Stimulated activated naive CD4-positive, alpha-beta T cell (primary cell): ENCODE measurements around the gene ODAD4.

ENCODE experiments used
- DNase-seq, 6 experiments: peaks; one replicate each; lab custom pipeline; 2025; lab: John Stamatoyannopoulos, UW

The ODAD4 gene

DNA sequence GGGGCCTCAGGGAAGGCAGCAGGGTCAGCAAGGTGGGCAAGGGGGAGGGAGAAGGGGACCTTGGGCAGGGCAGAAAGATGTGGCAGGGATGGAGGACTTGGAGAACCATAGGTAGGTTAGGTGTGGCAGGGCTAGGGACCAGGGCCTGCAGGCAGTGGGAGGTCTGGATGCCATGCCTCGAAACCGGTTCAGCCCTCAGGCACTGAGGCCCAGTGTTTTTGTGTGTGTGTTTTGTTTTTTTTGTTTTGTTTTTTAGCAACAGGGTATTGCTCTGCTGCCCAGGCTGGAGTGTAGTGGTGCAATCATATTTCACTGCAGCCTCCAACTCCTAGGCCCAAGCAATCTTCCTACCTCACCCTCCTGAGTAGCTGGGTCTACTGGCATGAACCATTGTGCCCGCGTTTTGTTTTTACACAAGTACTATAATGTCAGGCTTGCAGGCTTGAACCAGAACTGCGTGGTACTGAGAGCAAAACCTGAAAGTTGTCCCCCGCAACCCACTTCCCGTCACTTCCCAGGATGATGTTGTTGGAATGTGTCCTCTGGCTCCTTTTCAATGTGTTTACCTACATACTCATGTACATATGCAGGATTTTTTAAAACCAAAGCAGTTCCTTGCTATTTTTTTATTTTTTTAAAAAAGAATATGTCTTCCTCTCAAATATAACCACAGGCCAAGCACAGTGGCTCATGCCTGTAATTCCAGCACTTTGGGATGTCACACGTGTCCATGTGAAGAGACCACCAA lies 12.4 kb downstream of the ODAD4 start:
- no peak for DNase-seq

DNA sequence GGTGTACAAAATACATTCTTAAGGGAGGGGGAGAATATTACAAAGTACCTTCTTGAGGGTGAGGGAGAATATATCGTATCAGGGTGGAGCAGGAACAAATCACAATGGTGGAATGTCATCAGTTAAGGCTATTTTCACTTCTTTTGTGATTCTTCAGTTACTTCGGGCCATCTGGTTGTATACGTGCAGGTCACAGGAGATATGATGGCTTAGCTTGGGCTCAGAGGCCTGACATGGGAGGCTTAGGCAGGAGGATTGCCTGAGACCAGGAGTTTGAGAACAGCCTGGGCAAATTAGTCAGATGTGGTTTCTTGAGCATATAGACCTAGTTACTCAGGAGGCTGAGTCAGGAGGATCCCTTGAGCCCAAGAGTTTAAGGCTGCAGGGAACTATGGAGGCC lies 13.1 kb downstream of the ODAD4 start:
- no peak for DNase-seq

DNA sequence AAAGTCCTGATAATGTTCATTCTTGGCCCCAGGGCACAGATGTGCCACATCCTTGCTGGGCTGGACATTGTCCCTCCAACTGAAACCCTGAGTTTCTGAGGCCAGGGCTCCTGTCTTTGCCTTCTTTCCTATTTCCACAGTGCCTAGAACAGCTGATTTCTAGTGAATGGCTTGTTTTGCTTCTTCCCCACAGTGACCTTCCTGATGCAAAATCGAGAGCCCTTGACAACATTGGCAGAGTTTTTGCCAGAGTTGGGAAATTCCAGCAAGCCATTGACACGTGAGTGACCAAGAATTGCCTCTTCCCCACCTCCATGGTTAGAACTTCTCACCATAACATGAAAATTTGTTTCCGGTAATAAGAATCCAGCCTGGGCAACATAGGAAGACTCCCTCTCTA lies 14.5 kb downstream of the ODAD4 start:
- DNase-seq: no peak

DNA sequence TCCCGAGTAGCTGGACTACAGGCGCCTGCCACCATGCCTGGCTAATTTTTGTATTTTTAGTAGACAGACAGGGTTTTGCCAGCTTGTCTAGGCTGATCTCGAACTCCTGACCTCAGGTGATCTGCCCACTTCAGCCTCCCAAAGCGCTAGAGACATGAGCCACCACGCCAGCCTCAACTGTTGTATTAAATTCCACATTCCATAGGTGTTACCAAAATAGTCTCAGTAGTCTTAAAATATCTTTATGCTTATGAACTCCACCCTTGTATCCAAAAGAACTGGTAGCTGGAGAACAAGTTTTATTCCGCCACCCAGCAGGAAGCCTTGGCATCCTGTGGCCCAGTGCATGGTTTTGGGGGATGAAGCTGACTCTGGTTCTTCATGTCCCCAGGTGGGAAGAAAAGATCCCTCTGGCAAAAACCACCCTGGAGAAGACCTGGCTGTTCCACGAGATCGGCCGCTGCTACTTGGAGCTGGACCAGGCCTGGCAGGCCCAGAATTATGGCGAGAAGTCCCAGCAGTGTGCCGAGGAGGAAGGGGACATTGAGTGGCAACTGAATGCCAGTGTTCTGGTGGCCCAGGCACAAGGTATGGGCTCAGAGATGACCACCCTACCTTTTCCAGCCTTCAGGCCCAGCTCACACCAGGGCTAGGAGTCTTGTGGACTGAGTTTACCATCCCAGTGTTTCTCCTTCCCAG lies 18.5 kb downstream of the ODAD4 start:
- no peak for DNase-seq

DNA sequence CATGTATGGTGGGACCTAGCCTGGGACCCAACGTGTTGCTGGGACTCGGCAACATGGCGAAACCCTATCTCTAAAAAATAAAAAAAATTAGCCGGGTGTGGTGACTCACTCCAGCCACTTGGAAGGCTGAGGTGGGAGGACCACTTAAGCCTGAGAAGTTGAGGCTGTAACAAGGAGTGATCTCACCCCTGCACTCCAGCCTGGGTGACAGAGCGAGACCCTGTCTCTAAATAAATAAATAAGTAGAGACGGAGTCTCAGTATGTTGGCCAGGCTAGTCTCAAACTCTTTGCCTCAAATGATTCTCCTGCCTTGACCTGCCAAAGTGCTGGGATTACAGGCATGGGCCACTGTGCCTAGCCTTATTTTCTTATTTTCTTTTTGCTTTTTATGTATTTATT lies 26.1 kb downstream of the ODAD4 start:
- no peak for DNase-seq

DNA sequence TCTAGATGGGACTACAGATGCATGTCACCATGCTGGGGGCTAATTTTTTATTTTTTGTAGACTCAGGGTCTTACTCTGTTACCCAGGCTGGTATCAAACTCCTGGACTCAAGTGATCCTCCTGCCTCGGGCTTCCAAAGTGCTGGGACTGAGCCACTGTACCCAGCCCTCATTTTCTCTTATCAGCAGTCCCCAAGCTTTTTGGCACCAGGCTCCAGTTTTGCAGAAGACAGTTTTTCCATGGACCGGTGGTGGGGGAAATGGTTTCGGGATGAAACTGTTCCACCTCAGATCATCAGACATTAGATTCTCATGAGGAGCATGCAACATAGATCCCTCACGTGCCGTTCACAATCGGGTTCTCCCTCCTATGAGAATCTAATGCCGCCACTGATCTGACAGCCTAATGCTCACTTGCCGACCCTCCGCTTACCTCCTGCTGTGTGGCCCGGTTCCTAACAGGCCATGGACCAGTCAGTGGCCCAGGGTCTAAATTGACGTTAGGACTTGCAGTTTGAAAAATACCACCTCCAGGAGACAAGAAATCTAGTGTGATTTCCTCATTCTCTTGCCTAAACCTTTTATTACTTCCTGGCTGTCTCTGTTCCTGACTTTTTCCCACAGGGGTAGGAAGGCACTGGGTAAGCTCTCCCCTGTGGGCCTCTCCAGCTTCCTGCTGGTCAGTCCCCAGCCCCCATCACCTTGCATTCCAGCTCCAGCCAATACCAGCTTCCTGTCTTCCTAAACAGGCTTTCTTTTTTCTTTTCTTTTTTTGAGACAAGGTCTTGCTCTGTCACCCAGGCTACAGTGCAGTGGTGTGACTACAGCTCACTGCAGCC lies 26.8 kb downstream of the ODAD4 start:
- no peak for DNase-seq

DNA sequence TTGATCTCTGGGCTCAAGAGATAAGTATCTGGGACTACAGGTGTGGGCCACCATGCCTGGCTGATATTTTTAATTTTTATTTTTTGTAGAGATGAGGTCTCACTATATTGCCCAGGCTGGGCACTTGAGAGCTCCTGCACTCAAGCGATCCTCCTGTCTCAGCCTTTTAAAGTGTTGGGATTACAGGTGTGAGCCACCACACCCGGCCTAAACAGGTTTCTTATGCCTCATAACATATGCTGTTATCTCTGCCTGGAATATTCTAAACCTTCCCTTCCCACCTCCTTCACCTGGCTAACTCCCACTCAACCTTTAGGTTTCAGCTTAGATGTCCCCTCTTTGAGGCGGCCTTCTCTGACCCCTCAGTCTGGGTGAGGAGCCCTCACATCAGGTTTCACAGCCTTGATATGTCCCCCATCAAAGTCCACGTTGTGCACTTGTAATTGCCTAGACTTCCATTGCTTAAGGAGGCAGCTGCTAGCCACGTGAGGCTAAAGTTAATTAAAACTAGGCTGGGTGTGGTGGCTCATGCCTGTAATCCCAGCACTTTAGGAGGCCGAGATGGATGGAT lies 27.5 kb downstream of the ODAD4 start:
- DNase-seq: no peak

DNA sequence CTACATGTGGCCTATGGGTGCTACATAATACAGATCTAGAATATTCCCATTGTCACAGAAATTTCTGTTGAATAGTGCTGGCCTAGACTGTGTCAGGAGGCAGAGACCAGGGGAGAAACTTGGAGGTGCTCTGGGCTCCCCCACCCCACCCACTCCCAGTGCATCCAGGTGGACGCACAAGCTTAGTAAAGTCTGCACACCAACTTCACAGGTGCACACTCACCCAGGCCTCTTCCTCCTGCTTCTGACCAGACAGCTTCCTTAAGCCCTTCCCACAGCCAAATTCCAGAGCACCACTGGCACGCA lies 28.6 kb downstream of the ODAD4 start:
- no peak for DNase-seq

DNA sequence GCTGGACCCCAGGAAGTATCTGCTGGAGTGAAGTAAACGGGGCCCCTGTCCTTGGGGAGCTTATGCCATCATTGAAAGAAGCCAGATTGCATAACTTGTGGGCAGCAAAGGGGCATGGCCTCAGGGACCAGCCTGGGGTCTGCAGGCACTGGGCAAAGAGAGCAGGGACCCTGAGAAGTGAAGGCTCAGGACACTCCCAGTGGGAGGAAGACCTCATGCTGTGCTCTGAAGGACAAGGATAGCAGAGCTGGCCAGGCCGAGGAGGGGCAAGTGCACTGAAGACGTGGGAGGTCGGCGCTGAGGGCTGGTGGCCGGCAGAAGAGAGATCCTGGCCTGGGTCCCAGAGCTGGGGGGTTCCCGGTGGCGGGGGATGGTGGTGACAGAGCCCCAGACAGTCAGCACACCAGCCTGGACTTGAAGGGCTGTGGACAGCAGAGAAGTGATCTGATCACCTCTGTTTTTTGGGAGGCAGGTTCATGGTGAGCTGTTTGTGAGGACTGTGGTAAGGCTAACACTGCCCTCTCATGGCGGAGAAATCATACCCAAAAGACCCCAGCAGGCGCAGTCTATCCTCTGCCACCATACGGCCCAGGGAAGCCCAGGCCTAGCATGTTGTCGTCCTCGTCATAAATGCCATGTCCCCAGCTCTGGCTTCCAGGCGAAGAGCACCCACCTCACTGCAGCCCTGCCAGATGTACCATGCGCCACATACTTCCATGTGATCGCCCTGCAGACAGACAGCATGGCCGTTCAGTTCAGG lies 29.1 kb downstream of the ODAD4 start:
- no peak for DNase-seq

DNA sequence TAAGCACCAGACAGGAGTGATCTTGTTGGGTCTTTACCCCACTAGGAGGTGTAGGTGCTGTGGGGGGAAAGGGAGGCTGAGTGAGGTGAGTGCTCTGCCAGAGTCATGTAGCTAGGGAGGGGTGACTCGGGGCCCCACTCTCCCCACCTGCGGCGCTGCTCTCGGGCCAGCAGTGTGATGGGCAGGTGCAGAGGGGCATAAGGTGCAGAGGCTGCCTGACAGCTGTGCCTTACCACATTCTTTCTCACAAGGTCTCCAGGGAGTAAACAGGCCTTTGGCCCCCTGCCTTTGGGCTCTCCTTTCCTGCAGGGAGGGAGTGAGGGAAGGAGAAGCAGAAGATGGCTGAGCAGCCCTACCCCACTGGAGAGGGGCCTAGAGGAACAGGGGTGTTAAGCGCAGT lies 31.7 kb downstream of the ODAD4 start:
- DNase-seq: no peak

DNA sequence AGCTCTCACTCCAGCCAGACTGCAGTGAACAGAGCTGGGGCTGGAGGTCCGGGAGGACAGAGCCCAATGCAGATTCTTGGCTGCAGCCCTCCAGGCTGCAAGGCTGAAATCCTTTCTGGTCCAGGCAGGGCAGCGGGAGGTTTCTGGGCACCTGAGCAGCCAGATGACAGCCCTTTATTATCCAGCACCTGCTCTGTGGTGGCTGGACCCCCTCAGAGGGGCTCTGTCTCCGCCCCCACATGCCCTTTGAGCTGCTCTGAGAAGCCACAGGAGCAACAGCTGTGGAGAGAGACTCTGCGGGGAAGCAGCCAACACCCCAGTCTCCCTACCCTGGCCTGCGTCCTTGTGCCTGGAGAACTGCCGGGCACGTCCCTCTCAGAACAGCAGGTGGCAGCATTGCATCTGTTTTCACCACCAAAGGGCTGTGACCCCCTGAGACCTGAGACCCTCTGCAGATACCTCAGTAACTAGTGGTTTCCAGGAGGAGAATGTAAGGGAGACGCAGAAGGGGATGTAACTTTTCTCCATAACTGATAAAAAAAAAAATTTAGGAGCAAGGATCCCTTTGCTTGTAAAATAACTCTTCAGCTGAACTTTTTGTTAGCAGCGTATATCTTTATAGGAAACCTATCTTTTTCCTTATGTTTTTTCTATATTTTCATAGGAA lies 32.5 kb downstream of the ODAD4 start:
- DNase-seq: peak; percentile 36 to 75 (median 55)

DNA sequence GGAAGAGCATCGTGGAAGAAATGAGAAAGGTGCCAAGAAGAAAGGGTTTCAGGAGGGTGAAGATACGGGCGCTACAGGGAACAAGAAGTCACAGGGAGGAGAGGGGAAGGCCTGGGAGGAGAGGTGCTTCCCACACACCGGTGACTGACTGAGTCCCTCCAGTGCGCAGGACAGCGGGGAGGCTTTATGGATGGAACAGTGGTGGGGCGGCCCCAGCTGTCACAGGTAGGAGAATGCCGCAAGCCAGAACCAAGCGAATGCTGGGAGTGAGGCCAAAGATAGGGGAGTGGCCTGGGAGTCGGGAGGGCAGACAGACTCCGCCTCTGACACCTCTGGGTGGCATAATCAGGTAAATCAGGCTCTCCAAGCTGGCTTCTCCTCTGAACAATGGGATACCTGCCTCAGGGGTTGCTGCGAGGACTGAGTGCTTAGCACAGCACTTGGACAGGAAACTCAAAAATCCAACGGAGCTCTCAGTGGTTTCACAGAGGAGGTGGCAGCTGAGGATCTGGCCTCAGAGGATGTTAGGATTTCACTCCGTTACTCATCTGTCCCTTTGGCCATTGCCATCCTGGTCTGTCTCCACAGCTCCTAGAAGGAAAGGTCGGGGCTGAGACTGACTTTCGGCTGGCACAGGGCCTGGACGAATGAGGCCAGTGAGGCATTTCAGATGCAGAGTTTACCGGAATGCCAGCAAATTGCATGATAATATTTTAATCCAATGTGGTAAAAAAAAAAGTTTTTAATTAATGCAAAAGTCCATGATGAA lies 35.5 kb downstream of the ODAD4 start:
- DNase-seq: peak; percentile 23 to 74 (median 61)

DNA sequence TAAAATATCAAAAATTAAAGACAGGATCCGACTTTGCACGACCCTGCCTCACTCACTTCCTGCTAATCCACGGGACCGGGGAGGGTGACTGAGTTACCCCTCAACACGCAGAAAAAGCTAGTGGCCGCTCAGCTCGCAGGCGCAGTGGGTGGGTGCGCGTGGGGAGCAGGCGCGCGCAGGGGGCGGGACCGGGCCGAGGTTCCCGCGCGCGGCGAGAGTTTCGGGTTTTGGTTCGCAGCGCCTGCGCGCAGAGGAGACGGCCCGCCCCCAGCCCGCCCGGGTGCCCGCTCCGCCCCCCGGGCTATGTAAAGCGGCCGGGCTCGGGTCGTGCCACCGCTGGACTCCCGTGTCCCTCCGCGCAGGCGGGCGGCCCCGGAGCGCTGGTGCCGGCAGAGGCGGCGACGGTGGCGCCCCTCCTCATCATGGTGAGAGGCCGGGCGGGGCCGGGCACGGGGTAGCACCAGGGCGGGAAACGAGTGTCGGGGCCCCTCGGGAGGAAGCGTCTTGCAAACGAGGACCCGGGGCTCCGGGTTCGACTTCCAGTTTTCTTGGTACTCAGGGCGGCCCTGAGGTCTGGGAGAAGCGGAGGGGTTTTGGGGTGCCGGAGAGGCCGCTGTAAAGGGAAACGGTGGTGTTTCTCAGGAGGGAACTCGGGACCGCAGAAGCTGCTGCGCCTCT lies 36.2 kb downstream of the ODAD4 start, which contains the start of gene CNP:
Gene CNP (plus strand): TSS at position 333 of the 678 bp plus-strand sequence. CDS start 90 bp downstream, at position 423.
- peak; percentile 80 to 90 (median 89) for DNase-seq

DNA sequence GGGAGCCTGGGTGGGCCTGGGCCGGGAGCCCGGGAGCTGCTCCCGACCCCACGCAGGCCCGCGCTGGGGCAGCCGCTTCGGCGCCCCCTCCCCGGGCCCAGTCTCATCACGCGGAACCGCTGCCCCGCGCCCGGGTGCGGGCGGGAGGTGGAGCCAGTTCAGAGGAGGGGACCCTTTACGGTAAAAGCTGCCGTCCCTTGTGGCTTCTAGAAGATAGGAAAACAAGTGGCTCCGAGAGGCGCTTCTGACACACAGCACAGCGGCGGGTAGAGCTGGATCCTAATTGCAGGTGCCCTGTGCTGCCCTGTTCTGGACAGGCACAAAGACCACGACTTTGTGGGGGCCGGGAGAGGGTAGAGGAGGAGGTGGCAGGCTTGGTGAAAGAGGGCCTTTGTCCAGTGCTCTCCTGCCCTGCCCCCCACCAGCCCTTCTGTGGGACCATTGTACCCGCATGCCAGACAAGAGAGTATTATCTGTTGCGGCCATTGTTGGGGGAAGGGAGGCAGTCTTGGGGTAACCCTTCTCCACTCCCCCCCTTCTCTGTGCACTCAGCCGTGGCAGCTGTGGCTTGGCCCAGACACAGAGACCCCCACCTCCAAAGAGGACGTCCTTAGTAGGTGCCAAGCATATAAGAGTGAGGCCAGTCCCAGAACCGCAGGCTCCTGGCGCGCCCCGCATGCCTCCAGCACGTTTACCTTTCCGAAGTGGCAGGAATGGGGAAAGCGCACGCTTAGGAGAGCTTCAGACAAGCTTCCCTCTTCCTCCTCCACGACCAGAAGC lies 36.9 kb downstream of the ODAD4 start:
- DNase-seq: peak in 3 of 6 experiments; percentile 36 to 56 (median 53)

DNA sequence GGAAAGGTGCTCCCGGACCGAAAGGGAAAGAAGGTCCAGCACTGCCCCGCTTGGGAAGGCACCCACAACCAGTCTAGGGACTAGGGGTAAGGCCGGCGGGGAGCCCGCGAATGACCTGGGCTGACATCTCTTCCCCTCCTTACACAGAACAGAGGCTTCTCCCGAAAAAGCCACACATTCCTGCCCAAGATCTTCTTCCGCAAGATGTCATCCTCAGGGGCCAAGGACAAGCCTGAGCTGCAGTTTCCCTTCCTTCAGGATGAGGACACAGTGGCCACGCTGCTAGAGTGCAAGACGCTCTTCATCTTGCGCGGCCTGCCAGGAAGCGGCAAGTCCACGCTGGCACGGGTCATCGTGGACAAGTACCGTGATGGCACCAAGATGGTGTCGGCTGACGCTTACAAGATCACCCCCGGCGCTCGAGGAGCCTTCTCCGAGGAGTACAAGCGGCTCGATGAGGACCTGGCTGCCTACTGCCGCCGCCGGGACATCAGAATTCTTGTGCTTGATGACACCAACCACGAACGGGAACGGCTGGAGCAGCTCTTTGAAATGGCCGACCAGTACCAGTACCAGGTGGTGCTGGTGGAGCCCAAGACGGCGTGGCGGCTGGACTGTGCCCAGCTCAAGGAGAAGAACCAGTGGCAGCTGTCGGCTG lies 37.6 kb downstream of the ODAD4 start:
- DNase-seq: no peak

DNA sequence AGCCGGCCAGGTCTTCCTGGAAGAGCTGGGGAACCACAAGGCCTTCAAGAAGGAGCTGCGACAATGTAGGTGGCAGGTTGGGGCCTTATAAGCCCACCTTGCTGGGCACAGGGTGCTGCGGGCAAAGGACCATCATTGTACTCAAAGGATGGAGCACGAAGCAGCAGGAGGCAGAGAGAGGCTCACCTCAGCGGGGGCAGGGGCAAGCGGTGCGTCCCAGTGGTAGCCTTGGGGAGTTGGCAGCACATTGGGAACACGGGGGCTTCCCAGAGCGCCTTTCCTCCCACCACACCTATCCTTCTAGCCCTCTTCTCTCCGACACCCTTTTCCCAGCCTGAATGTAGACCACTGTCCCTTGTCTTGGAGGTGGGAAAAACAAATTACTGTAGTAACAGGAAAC lies 38.3 kb downstream of the ODAD4 start:
- DNase-seq: no peak

DNA sequence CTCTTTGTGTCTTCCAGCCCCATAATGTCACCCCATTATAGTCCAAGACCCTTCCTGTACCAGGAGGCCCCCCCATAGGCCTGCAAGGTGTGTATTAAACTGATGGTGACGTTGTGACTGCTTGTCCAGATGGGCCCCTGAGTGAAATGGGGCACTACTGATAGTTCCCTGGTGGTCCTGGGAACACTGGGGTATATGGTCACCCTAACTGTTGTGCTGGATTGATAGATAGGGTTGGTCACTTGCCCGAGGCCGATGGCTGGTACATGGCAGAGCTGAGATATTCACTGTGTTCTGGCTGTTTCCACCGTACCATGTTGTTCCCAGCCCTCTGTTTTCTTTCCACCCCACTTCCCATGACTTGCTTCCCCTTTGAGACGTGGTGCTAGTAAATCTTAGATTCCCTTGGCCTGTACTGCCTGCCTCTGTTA lies 40.5 kb downstream of the ODAD4 start:
- DNase-seq: no peak
